Breast epithelium (tissue), 4 donors: ENCODE data around the gene IQGAP3. TPM values are rescaled to one million over a fixed set of nuclear protein-coding genes. Genes with fewer than 3 reads are reported as not detected.

ENCODE experiments used
- DNase-seq, 2 donors: peaks; one replicate each; pipeline ENCODE4 v3.0.0-alpha.2; 2019; ENCODE audit warnings: low spot score in 2 of 2
- H3K27ac ChIP-seq, 2 donors: fragments of 200-600 bp; sonication (generic) in 1 of 2; one replicate each; pipeline ENCODE4 v1.5.1; 2016 to 2019; ENCODE audit warnings: mild to moderate bottlenecking in 1 of 2
- H3K27me3 ChIP-seq, 2 donors: fragments of 200-600 bp; sonication (generic) in 1 of 2; one replicate each; pipeline versions ENCODE4 v1.5.1 to v1.6.0; 2017 to 2019; ENCODE audit warnings: control low read depth in 1 of 2, mild to moderate bottlenecking in 1 of 2
- H3K36me3 ChIP-seq: fragments of 200-600 bp; one replicate; pipeline ENCODE4 v1.5.1; 2019
- H3K4me1 ChIP-seq, 2 donors: fragments of 200-600 bp; sonication (generic); one replicate each; pipeline ENCODE4 v1.5.1; 2016 to 2019; ENCODE audit warnings: control low read depth in 1 of 2
- H3K4me3 ChIP-seq, 3 donors: fragments of 200-600 bp; sonication (generic); 1 replicate in 2 of 3; 2 replicates in 1 of 3; pipeline ENCODE4 v1.5.1; 2016 to 2019; ENCODE audit warnings: mild to moderate bottlenecking in 3 of 3, moderate library complexity in 2 of 3
- H3K9me3 ChIP-seq, 2 donors: fragments of 200-600 bp; sonication (generic) in 1 of 2; one replicate each; pipeline ENCODE4 v1.5.1; 2016 to 2019; ENCODE audit warnings: control low read depth in 1 of 2
- CTCF ChIP-seq, 3 donors: fragments of 450-650 bp; IDR thresholded peaks; one replicate each; pipeline ENCODE4 v1.5.1; 2016 to 2017; ENCODE audit warnings: antibody characterized with exemption in 3 of 3, mild to moderate bottlenecking in 3 of 3, moderate library complexity in 3 of 3
- POLR2A ChIP-seq: fragments of 450-650 bp; IDR thresholded peaks from one replicate; pipeline ENCODE4 v1.6.1; 2016; ENCODE audit warnings: antibody characterized with exemption, mild to moderate bottlenecking, moderate library complexity
- POLR2AphosphoS5 ChIP-seq, 3 donors: sonication (generic); formaldehyde crosslinking; IDR thresholded peaks; one replicate each; pipeline ENCODE4 v1.6.1; 2017; ENCODE audit warnings: antibody characterized with exemption in 3 of 3
- intact Hi-C: fragments of 100-400 bp; cut with DNase I; formaldehyde crosslinking; loops from one replicate; pipeline ENCODE4 v1.15.1; 2023; ENCODE audit warnings: low total_unique reads
- total RNA-seq, 3 donors: library from RNA; depleted of rRNA; stranded (reverse); fragments of >200 nt; gene quantifications; one replicate each; pipeline ENCODE4 v1.1.0, GENCODE V29; 2016

IQGAP3 gene
- total RNA-seq, 3 donors from 2014 or later: under 0.01 to 1.4 (median 0.15) TPM

GRCh38 chr1:156551869-156552268, 20.5 kb downstream of the IQGAP3 start:
- no peak for DNase-seq
- H3K27me3 ChIP-seq: no peaks in the 10 kb centered on the region
- TF ChIP-seq POLR2A: no peak
- TF ChIP-seq POLR2AphosphoS5 (IDR thresholded peaks at IDR 0.05): no peak
- no peak for TF ChIP-seq CTCF (IDR thresholded peaks at IDR 0.05)

GRCh38 chr1:156551066-156551643, 21.2 kb downstream of the IQGAP3 start:
- Histone ChIP-seq H3K4me1 (no peaks in the 10 kb centered on the region), H3K27ac (no peak overlapping the region), H3K9me3 (no peaks in the 10 kb centered on the region), H3K4me3 (no peak overlapping the region), H3K36me3 (no peaks in the 10 kb centered on the region), H3K27me3 (no peaks in the 10 kb centered on the region)
- intact Hi-C loops: no loop called here
- no peak for DNase-seq
- no peak for TF ChIP-seq CTCF (IDR thresholded peaks at IDR 0.05)
- TF ChIP-seq POLR2A: no peak
- no peak for TF ChIP-seq POLR2AphosphoS5 (IDR thresholded peaks at IDR 0.05)

More at GRCh38 chr1:156551869-156552268, 20.5 kb downstream of the IQGAP3 start:
- H3K27ac ChIP-seq: no peak overlapping the region
- intact Hi-C loops: no loop called here
- H3K9me3 ChIP-seq: no peaks in the 10 kb centered on the region
- H3K36me3 ChIP-seq: no peaks in the 10 kb centered on the region
- no peaks in the 10 kb centered on the region for H3K4me1 ChIP-seq
- H3K4me3 ChIP-seq: no peak overlapping the region

GRCh38 chr1:156550346-156550745, 22.0 kb downstream of the IQGAP3 start:
- H3K36me3 ChIP-seq: no peaks in the 10 kb centered on the region
- no peaks in the 10 kb centered on the region for H3K4me1 ChIP-seq
- intact Hi-C loops: no loop called here
- no peak overlapping the region for H3K4me3 ChIP-seq
- no peak overlapping the region for H3K27ac ChIP-seq
- no peaks in the 10 kb centered on the region for H3K27me3 ChIP-seq
- DNase-seq: no peak
- no peaks in the 10 kb centered on the region for H3K9me3 ChIP-seq
- TF ChIP-seq CTCF (IDR thresholded peaks at IDR 0.05): no peak
- no peak for TF ChIP-seq POLR2A
- TF ChIP-seq POLR2AphosphoS5 (IDR thresholded peaks at IDR 0.05): no peak

- H3K27me3 ChIP-seq: no peaks in the 10 kb centered on the region
- TF ChIP-seq CTCF (IDR thresholded peaks at IDR 0.05) (no peak), POLR2A (no peak), POLR2AphosphoS5 (IDR thresholded peaks at IDR 0.05) (no peak)
- intact Hi-C loops: no loop called here
- H3K27ac ChIP-seq: no peak overlapping the region
- no peaks in the 10 kb centered on the region for H3K36me3 ChIP-seq
- H3K4me1 ChIP-seq: no peaks in the 10 kb centered on the region
- H3K9me3 ChIP-seq: no peaks in the 10 kb centered on the region
- no peak overlapping the region for H3K4me3 ChIP-seq
- no peak for DNase-seq
Observed at GRCh38 chr1:156549831-156550230, 22.5 kb downstream of the IQGAP3 start.

GRCh38 chr1:156549390-156549789, 23.0 kb downstream of the IQGAP3 start:
- intact Hi-C loops: no loop called here
- Histone ChIP-seq H3K27me3 (no peaks in the 10 kb centered on the region), H3K36me3 (no peaks in the 10 kb centered on the region), H3K9me3 (no peaks in the 10 kb centered on the region), H3K4me3 (no peak overlapping the region), H3K27ac (no peak overlapping the region), H3K4me1 (no peaks in the 10 kb centered on the region)
- TF ChIP-seq POLR2A (no peak), CTCF (IDR thresholded peaks at IDR 0.05) (no peak), POLR2AphosphoS5 (IDR thresholded peaks at IDR 0.05) (no peak)
- DNase-seq: no peak
